Measurements from ENCODE around the gene BCL2. TPM values are rescaled to one million over a fixed set of nuclear protein-coding genes. Genes with fewer than 3 reads are reported as not detected.

Gene BCL2
- total and polyA plus RNA-seq, 9 of the 15 experiments (the other 6 are each of a cell fraction or from before 2014, with no cell fraction given), result 0.10 to 1.1 (median 0.65) TPM

DNA sequence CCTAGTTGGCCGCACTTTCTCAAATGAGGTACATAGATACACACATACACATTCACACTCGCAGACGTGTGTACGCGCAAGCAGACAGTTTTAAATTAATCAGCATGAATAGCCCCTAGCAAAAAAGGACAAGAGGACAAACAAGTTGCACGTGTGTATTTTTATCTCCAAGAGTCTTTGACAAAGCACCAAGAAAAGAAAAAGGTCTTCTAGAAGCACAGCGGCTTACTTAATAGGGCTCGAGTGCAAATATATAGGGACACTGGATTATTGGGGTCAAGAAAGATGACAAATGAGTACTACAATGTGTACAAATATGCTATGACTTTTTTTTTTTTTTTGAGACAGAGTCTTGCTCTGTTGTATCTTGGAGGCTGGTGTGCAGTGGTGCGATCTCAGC lies 1.7 kb upstream of the BCL2 start:
- H4K20me1 ChIP-seq (replicated peaks; ENCODE audit: control insufficient read depth, insufficient read depth, low read length), result no peaks in the 10 kb centered on the region
- CTCF ChIA-PET (ENCODE audit: low intra/inter-chr PET ratio), result interaction anchor here (0.7 kb wide), 1 partner anchor 162 kb away, joined by 3 read pairs; no protein-coding TSS in a partner anchor
- ATAC-seq (no peak), FAIRE-seq (no peak), DNase-seq (ENCODE audit: extremely low read depth in 1 of 4, low spot score in 3 of 4) (no peak)
- in situ Hi-C loops (cut with MboI) (no loop called here), intact Hi-C loops (cut with micrococcal nuclease) (loop anchor here (5.0 kb wide), 1 partner anchor 189 kb away; no protein-coding TSS in a partner anchor)
- WGBS (ENCODE audit: insufficient coverage, low coverage, missing lambda C conversion rate), result 88% methylated on average over 5 of the region's 9 CpGs
- BruUV-seq (replicated peaks), result no TSS peak
- H3K9me1 ChIP-seq (ENCODE audit: control insufficient read depth, insufficient read depth, low read length), result no peaks in the 10 kb centered on the region
- H3K27ac ChIP-seq (ENCODE audit: extremely low read depth, low read depth, low read length), result no peak overlapping the region
- no peak overlapping the region for H3K9ac ChIP-seq (ENCODE audit: insufficient read depth in 1 of 2, low read depth in 2 of 2, low read length in 2 of 2)
- peaks cover 7 to 17% of the 10 kb centered on the region in 2 experiments; a peak in 4 of 5 replicates for H3K4me1 ChIP-seq (replicated peaks in 1 of 2; ENCODE audit: control insufficient read depth in 2 of 2, insufficient read depth in 2 of 2, low read length in 2 of 2)
- H3K4me3 ChIP-seq, result no peak overlapping the region
- H3K36me3 ChIP-seq (ENCODE audit: control insufficient read depth, insufficient read depth, low read length), result no peaks in the 10 kb centered on the region
- POLR2A ChIA-PET, result interaction anchor here (0.6 kb wide), 1 partner anchor 666 kb away, joined by 3 read pairs; no protein-coding TSS in a partner anchor
- no peaks in the 10 kb centered on the region for H3K79me2 ChIP-seq (ENCODE audit: control insufficient read depth, insufficient read depth, low read length)
- peaks cover 0 to 4% of the 10 kb centered on the region in 2 experiments; a peak in 1 of 5 replicates for H3K27me3 ChIP-seq (ENCODE audit: control insufficient read depth in 2 of 2, insufficient read depth in 2 of 2, low read length in 2 of 2)
- H3K9me3 ChIP-seq (replicated peaks; ENCODE audit: control insufficient read depth, insufficient read depth, low read depth, low read length), result no peaks in the 10 kb centered on the region
- peak overlapping the region; percentile 76; the same call in 1 of the 2 replicates for H3K4me2 ChIP-seq (ENCODE audit: insufficient read depth, low read length)
- H2AFZ ChIP-seq (ENCODE audit: low read depth, low read length), result peak overlapping the region; percentile 91
- TF ChIP-seq, protein P1, sequence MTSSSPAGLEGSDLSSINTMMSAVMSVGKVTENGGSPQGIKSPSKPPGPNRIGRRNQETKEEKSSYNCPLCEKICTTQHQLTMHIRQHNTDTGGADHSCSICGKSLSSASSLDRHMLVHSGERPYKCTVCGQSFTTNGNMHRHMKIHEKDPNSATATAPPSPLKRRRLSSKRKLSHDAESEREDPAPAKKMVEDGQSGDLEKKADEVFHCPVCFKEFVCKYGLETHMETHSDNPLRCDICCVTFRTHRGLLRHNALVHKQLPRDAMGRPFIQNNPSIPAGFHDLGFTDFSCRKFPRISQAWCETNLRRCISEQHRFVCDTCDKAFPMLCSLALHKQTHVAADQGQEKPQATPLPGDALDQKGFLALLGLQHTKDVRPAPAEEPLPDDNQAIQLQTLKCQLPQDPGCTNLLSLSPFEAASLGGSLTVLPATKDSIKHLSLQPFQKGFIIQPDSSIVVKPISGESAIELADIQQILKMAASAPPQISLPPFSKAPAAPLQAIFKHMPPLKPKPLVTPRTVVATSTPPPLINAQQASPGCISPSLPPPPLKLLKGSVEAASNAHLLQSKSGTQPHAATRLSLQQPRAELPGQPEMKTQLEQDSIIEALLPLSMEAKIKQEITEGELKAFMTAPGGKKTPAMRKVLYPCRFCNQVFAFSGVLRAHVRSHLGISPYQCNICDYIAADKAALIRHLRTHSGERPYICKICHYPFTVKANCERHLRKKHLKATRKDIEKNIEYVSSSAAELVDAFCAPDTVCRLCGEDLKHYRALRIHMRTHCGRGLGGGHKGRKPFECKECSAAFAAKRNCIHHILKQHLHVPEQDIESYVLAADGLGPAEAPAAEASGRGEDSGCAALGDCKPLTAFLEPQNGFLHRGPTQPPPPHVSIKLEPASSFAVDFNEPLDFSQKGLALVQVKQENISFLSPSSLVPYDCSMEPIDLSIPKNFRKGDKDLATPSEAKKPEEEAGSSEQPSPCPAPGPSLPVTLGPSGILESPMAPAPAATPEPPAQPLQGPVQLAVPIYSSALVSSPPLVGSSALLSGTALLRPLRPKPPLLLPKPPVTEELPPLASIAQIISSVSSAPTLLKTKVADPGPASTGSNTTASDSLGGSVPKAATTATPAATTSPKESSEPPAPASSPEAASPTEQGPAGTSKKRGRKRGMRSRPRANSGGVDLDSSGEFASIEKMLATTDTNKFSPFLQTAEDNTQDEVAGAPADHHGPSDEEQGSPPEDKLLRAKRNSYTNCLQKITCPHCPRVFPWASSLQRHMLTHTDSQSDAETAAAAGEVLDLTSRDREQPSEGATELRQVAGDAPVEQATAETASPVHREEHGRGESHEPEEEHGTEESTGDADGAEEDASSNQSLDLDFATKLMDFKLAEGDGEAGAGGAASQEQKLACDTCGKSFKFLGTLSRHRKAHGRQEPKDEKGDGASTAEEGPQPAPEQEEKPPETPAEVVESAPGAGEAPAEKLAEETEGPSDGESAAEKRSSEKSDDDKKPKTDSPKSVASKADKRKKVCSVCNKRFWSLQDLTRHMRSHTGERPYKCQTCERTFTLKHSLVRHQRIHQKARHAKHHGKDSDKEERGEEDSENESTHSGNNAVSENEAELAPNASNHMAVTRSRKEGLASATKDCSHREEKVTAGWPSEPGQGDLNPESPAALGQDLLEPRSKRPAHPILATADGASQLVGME (CRISPR knock-in tag; IDR thresholded peaks at IDR 0.05), result no peak
- TF ChIP-seq RBM14 (IDR thresholded peaks at IDR 0.05; ENCODE audit: borderline replicate concordance, insufficient read depth, low read depth, low read length), result no peak
- TF ChIP-seq, protein P2, sequence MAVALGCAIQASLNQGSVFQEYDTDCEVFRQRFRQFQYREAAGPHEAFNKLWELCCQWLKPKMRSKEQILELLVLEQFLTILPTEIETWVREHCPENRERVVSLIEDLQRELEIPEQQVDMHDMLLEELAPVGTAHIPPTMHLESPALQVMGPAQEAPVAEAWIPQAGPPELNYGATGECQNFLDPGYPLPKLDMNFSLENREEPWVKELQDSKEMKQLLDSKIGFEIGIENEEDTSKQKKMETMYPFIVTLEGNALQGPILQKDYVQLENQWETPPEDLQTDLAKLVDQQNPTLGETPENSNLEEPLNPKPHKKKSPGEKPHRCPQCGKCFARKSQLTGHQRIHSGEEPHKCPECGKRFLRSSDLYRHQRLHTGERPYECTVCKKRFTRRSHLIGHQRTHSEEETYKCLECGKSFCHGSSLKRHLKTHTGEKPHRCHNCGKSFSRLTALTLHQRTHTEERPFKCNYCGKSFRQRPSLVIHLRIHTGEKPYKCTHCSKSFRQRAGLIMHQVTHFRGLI (CRISPR knock-in tag; IDR thresholded peaks at IDR 0.05), result no peak
- no peak for TF ChIP-seq KDM1A (IDR thresholded peaks at IDR 0.05)
- no peak for TF ChIP-seq ZNF444 (CRISPR knock-in tag; IDR thresholded peaks at IDR 0.05)
- no peak for TF ChIP-seq SAFB2 (IDR thresholded peaks at IDR 0.05; ENCODE audit: borderline replicate concordance, low read depth, low read length, severe bottlenecking)
- TF ChIP-seq CREB1 (IDR thresholded peaks at IDR 0.05), result no peak
- TF ChIP-seq CREB1 (CRISPR knock-in tag; IDR thresholded peaks at IDR 0.05), result no peak
- no peak for TF ChIP-seq RFX1 (IDR thresholded peaks at IDR 0.05)
- TF ChIP-seq FOXK1 (CRISPR knock-in tag; IDR thresholded peaks at IDR 0.05; ENCODE audit: borderline replicate concordance), result no peak
- TF ChIP-seq, protein P3, sequence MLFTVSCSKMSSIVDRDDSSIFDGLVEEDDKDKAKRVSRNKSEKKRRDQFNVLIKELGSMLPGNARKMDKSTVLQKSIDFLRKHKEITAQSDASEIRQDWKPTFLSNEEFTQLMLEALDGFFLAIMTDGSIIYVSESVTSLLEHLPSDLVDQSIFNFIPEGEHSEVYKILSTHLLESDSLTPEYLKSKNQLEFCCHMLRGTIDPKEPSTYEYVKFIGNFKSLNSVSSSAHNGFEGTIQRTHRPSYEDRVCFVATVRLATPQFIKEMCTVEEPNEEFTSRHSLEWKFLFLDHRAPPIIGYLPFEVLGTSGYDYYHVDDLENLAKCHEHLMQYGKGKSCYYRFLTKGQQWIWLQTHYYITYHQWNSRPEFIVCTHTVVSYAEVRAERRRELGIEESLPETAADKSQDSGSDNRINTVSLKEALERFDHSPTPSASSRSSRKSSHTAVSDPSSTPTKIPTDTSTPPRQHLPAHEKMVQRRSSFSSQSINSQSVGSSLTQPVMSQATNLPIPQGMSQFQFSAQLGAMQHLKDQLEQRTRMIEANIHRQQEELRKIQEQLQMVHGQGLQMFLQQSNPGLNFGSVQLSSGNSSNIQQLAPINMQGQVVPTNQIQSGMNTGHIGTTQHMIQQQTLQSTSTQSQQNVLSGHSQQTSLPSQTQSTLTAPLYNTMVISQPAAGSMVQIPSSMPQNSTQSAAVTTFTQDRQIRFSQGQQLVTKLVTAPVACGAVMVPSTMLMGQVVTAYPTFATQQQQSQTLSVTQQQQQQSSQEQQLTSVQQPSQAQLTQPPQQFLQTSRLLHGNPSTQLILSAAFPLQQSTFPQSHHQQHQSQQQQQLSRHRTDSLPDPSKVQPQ (CRISPR knock-in tag; IDR thresholded peaks at IDR 0.05; ENCODE audit: borderline replicate concordance), result no peak

All from K562 (cell line).